HepG2 (cell line): Measurements from ENCODE around the gene KXD1. TPM values are rescaled to one million over a fixed set of nuclear protein-coding genes. Genes with fewer than 3 reads are reported as not detected.

ENCODE experiments used
- CENPT ChIP-seq: sonication (generic); formaldehyde crosslinking; IDR thresholded peaks from 2 replicates; pipeline ENCODE4 v1.8.0; 2022; ENCODE audit warnings: low read depth, mild to moderate bottlenecking, moderate library complexity, missing genetic modification reagents
- HDAC1 ChIP-seq: sonication (generic); formaldehyde crosslinking; IDR thresholded peaks from 2 replicates; pipeline ENCODE4 v1.5.1; 2020; ENCODE audit warnings: mild to moderate bottlenecking, missing genetic modification reagents
- IRF1 ChIP-seq: sonication (generic); formaldehyde crosslinking; IDR thresholded peaks from 2 replicates; pipeline ENCODE4 v1.4.0; 2020; ENCODE audit warnings: low read depth, mild to moderate bottlenecking, missing genetic modification reagents
- ISL2 ChIP-seq: sonication (generic); formaldehyde crosslinking; IDR thresholded peaks from 2 replicates; pipeline ENCODE4 v1.5.0; 2020; ENCODE audit warnings: missing genetic modification reagents
- TBX3 ChIP-seq: fragments of 450-650 bp; IDR thresholded peaks from 2 replicates; pipeline ENCODE4 v1.6.1; 2017; ENCODE audit warnings: antibody characterized with exemption, mild to moderate bottlenecking, inconsistent platforms, borderline replicate concordance
- TGIF2 ChIP-seq: IDR thresholded peaks from 2 replicates; pipeline ENCODE4 v1.6.1; 2016; ENCODE audit warnings: control low read depth, missing compliant biosample characterization
- ZBTB34 ChIP-seq: sonication (generic); formaldehyde crosslinking; IDR thresholded peaks from 2 replicates; pipeline ENCODE4 v1.8.0; 2022; ENCODE audit warnings: mild to moderate bottlenecking, missing genetic modification reagents
- ZKSCAN5 ChIP-seq: sonication (generic); formaldehyde crosslinking; IDR thresholded peaks from 2 replicates; pipeline ENCODE4 v1.5.1; 2020; ENCODE audit warnings: mild to moderate bottlenecking, missing genetic modification reagents
- ZNF225 ChIP-seq: sonication (generic); formaldehyde crosslinking; IDR thresholded peaks from 2 replicates; pipeline ENCODE4 v1.4.0; 2020; ENCODE audit warnings: mild to moderate bottlenecking, missing genetic modification reagents
- ZNF335 ChIP-seq: sonication (generic); formaldehyde crosslinking; IDR thresholded peaks from 2 replicates; pipeline ENCODE4 v1.4.0; 2020; ENCODE audit warnings: missing genetic modification reagents
- ZNF383 ChIP-seq: sonication (generic); formaldehyde crosslinking; IDR thresholded peaks from 2 replicates; pipeline ENCODE4 v1.4.0; 2020; ENCODE audit warnings: missing genetic modification reagents, mild to moderate bottlenecking, borderline replicate concordance
- ZNF430 ChIP-seq: sonication (generic); formaldehyde crosslinking; IDR thresholded peaks from 2 replicates; pipeline ENCODE4 v1.9.0; 2021; ENCODE audit warnings: mild to moderate bottlenecking, missing genetic modification reagents
- ZNF605 ChIP-seq: sonication (generic); formaldehyde crosslinking; IDR thresholded peaks from 2 replicates; pipeline ENCODE4 v1.8.0; 2022; ENCODE audit warnings: mild to moderate bottlenecking, missing genetic modification reagents
- ZNF781 ChIP-seq: sonication (generic); formaldehyde crosslinking; IDR thresholded peaks from 2 replicates; pipeline ENCODE4 v1.5.1; 2020; ENCODE audit warnings: borderline replicate concordance, mild to moderate bottlenecking, missing genetic modification reagents; ENCODE audit errors: not compliant biosample characterization
- ZUFSP ChIP-seq: sonication (generic); formaldehyde crosslinking; IDR thresholded peaks from 2 replicates; pipeline ENCODE4 v1.9.0; 2021; ENCODE audit warnings: missing genetic modification reagents, mild to moderate bottlenecking, borderline replicate concordance
- polyA plus RNA-seq, 8 experiments: library from polyadenylated mRNA; depleted of rRNA in 3 of 8; stranded (reverse) in 7 of 8; unstranded in 1 of 8; fragments of >200 nt; fragmentation: Illumina TruSeq in 4 of 8; extraction: Trizol in 4 of 8; gene quantifications; 2 replicates each; pipeline versions ENCODE4 v1.2.1 to v1.2.3, GENCODE V29; 2011 to 2016; ENCODE audit warnings: low read depth in 4 of 8, missing spikeins in 1 of 8, mixed read lengths in 1 of 8; ENCODE audit not compliant: insufficient read depth in 1 of 8
- total RNA-seq, 5 experiments: library from RNA; depleted of rRNA; stranded (reverse); fragments of >200 nt; fragmentation: Illumina TruSeq; extraction: Trizol; gene quantifications; 2 replicates each; pipeline ENCODE4 v1.2.3, GENCODE V29; 2016; ENCODE audit warnings: low read depth in 1 of 5
- TF ChIP-seq, protein P1 (sequence below): sonication (generic); formaldehyde crosslinking; IDR thresholded peaks from 2 replicates; pipeline ENCODE4 v1.5.0; 2020; ENCODE audit warnings: mild to moderate bottlenecking, missing genetic modification reagents, borderline replicate concordance

Gene KXD1
- total and polyA plus RNA-seq, 2 of the 13 experiments (the other 11 are each of a cell fraction or from before 2014, with no cell fraction given): 44.6 to 143 TPM

- TF ChIP-seq, protein P1, sequence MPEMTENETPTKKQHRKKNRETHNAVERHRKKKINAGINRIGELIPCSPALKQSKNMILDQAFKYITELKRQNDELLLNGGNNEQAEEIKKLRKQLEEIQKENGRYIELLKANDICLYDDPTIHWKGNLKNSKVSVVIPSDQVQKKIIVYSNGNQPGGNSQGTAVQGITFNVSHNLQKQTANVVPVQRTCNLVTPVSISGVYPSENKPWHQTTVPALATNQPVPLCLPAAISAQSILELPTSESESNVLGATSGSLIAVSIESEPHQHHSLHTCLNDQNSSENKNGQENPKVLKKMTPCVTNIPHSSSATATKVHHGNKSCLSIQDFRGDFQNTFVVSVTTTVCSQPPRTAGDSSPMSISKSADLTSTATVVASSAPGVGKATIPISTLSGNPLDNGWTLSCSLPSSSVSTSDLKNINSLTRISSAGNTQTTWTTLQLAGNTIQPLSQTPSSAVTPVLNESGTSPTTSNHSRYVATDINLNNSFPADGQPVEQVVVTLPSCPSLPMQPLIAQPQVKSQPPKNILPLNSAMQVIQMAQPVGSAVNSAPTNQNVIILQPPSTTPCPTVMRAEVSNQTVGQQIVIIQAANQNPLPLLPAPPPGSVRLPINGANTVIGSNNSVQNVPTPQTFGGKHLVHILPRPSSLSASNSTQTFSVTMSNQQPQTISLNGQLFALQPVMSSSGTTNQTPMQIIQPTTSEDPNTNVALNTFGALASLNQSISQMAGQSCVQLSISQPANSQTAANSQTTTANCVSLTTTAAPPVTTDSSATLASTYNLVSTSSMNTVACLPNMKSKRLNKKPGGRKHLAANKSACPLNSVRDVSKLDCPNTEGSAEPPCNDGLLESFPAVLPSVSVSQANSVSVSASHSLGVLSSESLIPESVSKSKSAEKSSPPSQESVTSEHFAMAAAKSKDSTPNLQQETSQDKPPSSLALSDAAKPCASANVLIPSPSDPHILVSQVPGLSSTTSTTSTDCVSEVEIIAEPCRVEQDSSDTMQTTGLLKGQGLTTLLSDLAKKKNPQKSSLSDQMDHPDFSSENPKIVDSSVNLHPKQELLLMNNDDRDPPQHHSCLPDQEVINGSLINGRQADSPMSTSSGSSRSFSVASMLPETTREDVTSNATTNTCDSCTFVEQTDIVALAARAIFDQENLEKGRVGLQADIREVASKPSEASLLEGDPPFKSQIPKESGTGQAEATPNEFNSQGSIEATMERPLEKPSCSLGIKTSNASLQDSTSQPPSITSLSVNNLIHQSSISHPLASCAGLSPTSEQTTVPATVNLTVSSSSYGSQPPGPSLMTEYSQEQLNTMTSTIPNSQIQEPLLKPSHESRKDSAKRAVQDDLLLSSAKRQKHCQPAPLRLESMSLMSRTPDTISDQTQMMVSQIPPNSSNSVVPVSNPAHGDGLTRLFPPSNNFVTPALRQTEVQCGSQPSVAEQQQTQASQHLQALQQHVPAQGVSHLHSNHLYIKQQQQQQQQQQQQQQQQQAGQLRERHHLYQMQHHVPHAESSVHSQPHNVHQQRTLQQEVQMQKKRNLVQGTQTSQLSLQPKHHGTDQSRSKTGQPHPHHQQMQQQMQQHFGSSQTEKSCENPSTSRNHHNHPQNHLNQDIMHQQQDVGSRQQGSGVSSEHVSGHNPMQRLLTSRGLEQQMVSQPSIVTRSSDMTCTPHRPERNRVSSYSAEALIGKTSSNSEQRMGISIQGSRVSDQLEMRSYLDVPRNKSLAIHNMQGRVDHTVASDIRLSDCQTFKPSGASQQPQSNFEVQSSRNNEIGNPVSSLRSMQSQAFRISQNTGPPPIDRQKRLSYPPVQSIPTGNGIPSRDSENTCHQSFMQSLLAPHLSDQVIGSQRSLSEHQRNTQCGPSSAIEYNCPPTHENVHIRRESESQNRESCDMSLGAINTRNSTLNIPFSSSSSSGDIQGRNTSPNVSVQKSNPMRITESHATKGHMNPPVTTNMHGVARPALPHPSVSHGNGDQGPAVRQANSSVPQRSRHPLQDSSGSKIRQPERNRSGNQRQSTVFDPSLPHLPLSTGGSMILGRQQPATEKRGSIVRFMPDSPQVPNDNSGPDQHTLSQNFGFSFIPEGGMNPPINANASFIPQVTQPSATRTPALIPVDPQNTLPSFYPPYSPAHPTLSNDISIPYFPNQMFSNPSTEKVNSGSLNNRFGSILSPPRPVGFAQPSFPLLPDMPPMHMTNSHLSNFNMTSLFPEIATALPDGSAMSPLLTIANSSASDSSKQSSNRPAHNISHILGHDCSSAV (CRISPR knock-in tag): 0 out of 2 replicates have a peak, but pooled peaks have one; percentile 14
- TF ChIP-seq IRF1 (CRISPR knock-in tag) (peak; percentile 92; the same call in 1 of the 2 replicates), ZNF430 (CRISPR knock-in tag) (peak; percentile 93; the same call in 1 of the 2 replicates), ISL2 (peak; percentile 59), ZNF605 (CRISPR knock-in tag) (peak; percentile 92), ZNF781 (CRISPR knock-in tag) (peak; percentile 55), ZUFSP (CRISPR knock-in tag) (no peak), ZNF225 (peak; percentile 96; the same call in 1 of the 2 replicates), ZNF383 (no peak), CENPT (CRISPR knock-in tag) (peak; percentile 99), ZNF335 (CRISPR knock-in tag) (no peak), HDAC1 (no peak; the same call in none of the 2 replicates), ZBTB34 (CRISPR knock-in tag) (0 out of 2 replicates have a peak, but pooled peaks have one; percentile 52), TGIF2 (CRISPR knock-in tag) (peak; percentile 63), ZKSCAN5 (CRISPR knock-in tag) (no peak), TBX3 (no peak)
These were observed 32.0 kb downstream of the KXD1 start (continued) for GRCh38 chr19:18589380-18590272.
